Measurements from ENCODE around the gene FARP2.
"Not testable (repeated sequence)": the region's sequence is repeated elsewhere in the genome, so short reads cannot be mapped to it uniquely, and the experiment has no call there.

The FARP2 gene

DNA sequence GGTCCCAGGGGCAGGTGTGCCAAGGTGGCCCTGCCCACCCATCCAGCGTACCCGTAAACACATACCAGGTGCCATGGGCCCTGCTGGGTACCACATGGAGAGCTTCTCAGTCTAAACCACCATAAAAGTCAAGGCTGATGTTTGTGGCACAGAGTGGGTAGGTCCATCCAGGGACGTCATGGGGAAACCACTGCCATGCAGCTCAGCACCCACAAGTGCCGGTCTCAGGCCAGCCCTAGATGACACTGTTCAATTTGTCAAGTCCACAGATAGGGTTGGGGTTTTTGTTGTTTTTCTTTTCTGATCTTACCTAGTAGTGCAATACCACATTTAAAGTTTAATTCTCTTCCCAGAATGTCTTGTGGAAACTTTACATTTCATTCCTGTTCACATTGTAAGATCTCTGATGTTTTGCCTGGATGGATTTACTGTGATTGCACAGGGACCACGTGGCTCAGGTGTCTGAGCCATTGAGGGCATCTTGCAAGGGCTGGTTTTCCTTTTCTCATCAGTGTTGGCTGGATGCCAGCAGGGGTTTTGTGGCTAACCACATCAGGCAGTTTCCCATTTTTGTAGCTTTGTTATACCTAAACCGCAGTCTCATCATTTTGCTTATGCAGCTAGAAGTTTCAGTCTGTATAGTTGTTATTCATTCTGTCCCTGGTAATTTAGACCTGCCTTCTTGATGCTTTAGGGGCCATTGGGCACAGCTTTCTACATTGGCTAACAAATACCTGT is 87.6 kb downstream of the FARP2 start:
- DNase-seq (ENCODE audit: low read depth, low spot score): peak; percentile 73
- H3K27ac ChIP-seq: no peak overlapping the region

DNA sequence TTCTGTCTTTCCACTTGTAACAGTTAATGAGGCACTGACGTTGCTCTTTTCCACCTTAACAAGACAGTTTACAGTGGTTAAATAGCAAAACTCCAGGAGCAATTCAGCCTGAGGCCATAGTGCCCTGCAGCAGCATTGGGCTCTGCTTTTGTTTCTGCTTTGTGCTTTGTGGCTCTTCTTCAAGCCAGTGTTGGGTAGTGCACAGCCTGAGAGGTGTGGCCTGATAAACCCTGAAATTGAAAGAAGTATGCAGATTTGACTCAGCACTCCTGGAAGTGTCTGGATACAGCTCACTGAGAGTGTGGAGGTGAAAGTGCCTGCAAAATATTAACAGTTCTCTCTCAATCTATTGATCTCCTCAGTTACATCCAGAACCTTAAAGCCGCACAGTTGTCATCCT is 89.3 kb downstream of the FARP2 start:
- no peak for DNase-seq (ENCODE audit: low read depth, low spot score)
- H3K27ac ChIP-seq: no peak overlapping the region

DNA sequence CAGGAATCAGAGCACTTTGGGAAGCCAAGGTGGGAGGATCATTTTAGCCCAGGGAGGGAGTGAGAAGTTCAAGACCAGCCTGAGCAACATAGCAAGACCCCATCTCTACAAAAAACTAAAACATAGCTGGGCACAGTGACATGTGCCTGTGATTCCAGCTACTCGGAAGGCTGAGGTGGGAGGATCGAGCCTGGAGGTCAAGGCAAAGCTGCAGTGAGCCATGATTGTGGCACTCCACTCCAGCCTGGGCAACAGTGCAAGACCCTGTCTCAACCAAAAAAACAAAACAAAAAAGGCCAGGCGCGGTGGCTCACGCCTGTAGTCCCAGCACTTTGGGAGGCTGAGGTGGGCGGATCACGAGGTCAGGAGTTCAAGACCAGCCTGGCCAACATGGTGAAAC is 94.0 kb downstream of the FARP2 start:
- DNase-seq (ENCODE audit: low read depth, low spot score); H3K27ac ChIP-seq: not testable (repeated sequence)

DNA sequence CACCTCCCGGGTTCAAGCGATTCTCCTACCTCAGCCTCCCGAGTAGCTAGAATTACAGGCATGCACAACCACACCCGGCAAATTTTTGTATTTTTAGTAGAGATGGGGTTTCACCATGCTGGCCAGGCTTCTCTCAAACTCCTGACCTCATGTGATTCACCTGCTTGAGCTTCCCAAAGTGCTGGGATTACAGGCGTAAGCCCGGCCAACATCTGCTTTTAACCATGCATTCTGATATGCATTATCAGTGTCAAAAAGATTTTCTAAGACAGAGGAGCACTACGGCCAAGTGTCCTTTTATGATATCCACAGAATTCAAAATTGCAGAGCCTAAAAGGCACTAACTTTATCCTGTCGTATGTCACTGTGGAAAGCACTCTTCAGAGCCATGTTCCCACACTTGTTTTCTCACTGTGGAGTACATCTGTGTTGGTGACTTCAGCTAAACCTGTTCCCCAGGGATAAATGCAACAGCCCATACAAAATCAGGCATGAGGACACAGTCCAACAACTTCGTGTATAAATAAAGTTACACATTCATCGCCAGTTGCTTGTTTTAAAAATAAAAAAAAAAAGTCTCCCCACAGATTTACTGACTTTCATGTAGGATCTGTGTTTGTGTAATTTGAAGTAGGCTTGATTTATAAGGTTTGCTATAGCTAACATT is 95.9 kb downstream of the FARP2 start:
- no peak for DNase-seq (ENCODE audit: low read depth, low spot score)

DNA sequence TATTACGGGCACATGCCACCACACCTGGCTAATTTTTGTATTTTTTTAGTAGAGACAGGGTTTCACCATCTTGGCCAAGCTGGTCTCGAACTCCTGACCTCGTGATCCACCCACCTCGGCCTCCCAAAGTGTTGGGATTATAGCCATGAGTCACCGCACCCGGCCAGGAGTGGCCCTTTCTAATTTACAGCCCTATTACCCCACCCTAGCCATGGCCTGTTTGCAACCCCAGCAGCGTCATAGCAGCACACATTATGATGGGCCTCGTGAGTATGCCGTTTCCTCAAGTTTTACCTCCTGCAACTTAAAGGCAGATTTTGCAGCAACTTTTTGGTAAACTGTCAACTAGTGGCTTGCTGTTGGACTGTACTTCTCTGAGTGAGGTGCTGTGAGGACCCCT is 97.8 kb downstream of the FARP2 start:
- H3K27ac ChIP-seq; DNase-seq (ENCODE audit: low read depth, low spot score): not testable (repeated sequence)

More for the DNA sequence above, 95.9 kb downstream of the FARP2 start:
- H3K27ac ChIP-seq: no peak overlapping the region

DNA sequence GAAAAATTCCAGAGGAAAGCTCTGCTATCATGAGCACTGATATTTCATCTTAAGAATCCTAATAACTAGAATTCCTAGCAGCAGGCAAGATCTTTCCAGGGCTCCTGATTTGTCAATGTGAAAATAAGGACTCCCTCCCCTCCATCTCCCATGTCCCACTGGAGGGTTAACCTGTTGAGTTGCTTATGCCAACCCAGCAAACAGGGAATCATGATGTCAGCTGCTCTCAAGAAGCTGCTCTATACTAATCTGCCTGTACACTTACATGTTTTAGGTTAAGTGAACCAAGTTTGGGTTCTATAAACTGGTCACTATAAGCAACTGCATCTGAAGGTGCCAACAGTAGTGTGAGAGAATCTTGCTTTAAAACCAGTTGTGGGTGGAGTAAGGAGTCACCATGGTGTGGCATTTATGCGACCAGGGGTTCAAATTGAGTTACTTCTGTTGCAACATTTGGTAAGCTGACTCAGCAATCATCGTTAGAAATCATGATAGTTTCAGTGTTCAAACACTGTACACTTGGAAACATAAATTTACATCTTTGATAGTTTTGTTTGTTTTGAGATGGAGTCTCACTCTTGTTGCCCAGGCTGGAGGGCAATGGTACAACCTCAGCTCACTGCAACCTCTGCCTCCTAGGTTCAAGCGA is 98.9 kb downstream of the FARP2 start:
- no peak for DNase-seq (ENCODE audit: low read depth, low spot score)
- no peak overlapping the region for H3K27ac ChIP-seq

DNA sequence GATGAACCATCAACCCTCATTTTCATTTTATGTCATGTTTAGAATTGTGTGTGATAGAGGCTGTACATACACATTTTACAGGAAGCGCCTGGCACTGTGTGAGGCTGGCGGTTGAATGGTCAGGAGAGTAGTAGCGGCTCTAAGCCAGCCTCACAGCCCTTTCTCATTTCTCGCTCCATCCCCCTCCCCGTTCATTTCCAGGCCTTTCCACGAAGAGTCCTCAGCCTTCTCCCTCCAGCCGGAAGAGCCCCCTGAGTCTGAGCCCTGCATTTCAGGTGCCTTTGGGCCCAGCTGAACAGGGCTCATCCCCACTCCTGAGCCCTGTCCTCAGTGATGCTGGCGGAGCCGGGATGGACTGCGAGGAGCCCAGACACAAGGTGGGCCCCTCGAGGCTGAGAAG is 100.5 kb downstream of the FARP2 start:
- no peak overlapping the region for H3K27ac ChIP-seq
- no peak for DNase-seq (ENCODE audit: low read depth, low spot score)

DNA sequence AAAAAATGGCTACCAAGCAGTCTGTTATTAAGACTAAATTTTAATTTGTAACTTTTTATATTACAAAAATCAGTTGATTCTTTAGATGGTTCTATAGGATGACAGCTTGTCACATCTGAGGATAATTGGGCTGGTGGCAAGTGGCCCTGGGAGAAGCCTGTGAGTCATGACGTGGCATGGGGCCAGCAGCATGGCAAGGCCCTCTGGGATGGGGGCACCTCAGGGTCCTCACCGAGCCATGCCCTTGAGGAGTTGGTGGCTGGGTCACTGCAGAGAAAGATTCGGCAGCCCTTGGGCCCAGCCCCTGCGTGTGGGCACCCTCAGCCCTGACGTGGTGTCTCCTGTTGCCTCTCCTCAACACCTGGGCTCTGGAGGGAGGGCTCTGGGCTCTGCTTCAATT is 102.6 kb downstream of the FARP2 start:
- H3K27ac ChIP-seq: no peak overlapping the region
- no peak for DNase-seq (ENCODE audit: low read depth, low spot score)

DNA sequence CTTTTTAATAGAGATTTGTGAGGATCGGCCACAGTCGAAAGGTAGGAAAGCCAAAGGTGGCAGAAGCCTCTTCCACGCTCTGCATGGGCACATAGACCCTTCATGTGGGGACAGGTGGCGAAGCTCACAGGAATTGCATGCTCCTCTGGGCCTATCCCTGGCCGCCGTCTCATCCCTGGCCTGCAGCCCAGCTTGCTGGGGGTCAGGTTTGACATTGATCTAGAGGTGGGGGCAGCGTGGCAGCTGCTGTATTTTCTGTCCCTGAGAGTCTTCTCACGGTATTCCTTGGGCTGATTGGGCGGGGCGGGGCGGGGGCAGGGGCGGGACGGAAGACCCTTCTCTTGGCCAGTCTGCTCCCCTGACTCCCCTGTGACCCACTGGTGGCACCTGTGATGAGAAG is 103.4 kb downstream of the FARP2 start:
- no peak for DNase-seq (ENCODE audit: low read depth, low spot score)
- no peak overlapping the region for H3K27ac ChIP-seq

DNA sequence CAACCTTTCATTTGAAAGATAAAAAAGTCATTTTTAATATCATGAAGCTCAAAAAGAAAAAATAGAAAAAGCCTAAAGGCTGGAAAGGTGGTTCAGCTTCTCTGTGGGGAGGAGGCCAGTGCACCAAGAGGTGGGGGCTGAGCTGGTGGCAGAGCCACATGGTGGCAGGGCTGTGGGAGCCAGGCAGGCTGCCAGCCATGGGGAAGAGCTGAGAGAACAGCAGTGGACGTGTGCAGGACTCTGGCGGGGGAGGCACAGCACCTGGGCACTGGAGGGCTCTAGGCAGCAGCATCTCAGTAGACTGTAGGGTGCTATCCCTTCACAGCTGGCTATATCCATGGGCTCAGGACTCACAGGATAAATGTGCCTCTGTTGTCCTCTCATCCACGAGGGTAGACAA is 104.5 kb downstream of the FARP2 start:
- no peak overlapping the region for H3K27ac ChIP-seq
- DNase-seq (ENCODE audit: low read depth, low spot score): no peak

DNA sequence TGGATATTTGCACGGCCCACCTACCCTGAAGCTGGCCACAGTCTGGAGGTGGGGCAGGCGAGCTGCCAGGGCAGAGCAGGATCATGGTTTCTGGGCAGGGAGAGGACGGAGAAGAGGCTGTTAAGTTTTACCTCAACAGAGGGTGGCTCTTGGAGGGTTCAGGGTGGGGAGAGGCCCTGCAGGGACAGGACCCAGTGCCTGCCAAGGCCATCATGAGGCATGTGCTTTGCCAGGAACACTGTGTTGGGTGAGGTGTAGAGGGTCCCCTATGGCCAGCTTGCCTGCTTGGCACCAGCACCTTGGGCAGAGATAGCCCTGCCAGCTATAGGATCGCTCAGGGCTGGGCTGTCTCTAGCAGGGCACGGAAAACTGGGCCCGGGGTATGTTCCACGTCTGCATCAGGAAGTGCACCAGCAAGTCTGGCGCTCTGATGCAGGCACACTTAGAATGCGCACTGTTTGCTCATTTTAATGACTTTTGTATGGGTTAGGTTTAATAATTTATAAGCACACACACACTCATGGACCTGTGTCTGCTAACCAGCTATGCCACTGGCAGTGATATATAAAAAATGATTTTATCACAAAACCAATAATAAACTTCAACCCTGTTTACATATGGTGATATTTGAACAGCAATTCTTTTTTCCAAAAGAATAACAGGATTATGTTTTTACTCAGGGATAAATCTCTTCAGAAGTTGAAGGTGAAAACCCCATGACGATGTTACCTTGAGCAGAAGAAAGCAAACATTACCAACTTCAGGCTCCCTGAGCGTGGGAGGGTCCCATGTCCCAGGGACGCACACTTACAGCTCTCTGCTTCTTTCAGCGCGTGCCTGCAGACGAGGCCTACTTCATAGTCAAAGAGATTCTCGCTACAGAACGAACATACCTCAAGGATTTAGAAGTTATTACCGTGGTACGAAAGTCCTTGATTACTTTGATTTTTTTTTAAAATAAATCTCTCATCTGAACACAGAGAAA is 105.9 kb downstream of the FARP2 start:
- H3K27ac ChIP-seq: no peak overlapping the region
- DNase-seq (ENCODE audit: low read depth, low spot score): no peak

DNA sequence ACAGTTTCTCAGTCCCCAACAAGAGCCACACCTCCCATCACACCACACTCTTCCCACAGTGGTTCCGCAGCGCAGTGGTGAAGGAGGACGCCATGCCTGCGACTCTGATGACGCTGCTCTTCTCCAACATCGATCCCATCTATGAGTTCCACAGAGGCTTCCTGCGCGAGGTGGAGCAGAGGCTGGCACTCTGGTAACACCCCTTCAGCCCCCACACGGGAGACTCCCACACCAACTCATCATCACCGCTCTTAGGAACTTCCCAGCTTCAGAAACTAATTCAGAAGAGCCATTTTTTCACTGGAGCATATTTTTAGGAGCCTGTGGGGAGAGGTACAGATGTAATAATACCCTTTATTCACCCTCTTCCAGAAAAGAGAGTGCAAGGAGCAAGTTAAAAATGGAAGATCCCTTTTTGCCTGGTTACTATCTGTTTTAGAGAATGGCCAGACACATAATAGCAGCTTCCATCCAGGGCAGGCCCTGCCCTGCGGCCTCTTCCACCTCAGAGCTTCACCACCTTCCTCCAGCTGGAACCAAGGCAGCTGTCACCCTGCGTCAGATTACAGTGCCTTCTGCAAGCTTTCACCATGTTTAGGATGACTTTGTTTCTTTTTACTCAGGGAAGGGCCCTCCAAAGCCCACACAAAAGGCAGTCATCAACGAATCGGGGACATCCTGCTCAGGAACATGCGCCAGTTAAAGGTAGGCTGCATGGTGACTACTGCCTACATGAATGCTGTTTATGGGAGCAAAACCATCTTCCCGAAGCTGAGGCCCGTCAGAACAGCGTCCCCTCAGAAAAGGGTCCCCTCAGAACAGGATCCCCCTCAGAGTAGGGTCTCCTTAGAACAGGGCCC is 107.4 kb downstream of the FARP2 start:
- no peak for DNase-seq (ENCODE audit: low read depth, low spot score)
- H3K27ac ChIP-seq: no peak overlapping the region

DNA sequence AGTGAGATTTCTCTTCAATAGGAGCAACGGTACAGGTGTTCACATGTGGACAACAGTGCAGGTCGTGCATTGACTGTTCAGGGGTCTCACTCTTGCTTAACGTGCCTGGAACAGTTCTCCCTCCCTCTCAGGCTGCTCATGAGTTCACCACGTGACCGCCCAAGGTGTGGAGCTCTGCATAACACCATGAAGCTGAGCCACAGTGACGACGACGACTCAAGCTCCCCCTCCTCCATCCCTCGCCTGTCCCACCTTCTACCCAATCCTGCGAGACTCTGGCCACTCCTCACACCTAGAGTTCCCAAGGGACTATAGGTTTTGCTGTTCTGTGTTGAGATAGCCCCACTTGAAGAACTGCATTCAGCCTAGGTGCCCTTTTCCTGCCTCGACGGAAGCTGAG is 109.5 kb downstream of the FARP2 start:
- no peak for DNase-seq (ENCODE audit: low read depth, low spot score)
- H3K27ac ChIP-seq: no peak overlapping the region

DNA sequence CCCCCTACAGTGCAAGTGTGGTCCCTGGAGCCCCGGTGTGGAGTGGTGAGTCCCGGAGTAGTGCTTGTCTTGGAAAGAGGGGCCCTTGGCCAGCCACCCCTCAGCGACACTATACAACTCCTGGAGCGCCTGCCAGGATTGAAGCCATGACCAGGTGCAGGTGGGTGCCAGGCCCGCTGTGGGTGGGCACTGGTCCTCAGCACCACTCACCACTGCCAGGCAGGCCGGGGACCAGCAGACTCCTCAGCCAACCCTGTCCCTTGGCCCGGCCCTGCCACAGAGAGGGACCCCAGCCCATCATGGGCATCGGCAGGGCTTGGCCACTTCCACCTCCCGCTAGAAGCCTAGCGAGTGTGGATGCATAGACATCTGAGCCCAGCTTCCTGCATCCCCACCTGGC is 110.1 kb downstream of the FARP2 start:
- no peak overlapping the region for H3K27ac ChIP-seq
- no peak for DNase-seq (ENCODE audit: low read depth, low spot score)

DNA sequence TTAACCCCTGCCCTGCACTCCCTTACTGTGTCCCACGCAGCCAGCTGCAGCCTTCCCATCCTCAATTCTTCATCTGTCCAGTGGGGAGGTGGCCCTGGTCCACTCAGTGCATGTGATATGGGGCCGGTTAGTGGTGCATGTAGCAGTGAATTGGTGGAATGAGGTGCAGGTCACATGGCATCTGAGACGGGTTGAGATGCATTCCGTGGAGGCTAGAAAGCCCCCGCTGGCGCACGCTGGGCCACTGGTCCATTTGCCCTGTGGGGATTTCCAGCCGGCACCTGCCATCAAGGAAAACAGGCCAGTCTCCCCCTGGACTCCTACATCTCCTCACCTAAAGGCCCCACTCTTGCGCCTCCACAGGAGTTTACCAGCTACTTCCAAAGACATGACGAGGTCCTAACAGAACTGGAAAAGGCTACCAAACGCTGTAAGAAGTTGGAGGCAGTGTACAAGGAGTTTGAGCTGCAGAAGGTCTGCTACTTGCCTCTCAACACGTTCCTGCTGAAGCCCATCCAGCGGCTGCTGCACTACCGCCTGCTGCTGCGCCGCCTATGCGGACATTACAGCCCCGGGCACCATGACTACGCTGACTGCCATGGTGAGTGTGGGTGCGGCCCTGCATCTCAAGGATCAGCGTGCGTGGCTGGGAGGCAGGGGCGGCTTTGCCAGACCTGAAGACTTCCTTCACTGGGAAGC is 111.8 kb downstream of the FARP2 start:
- no peak for DNase-seq (ENCODE audit: low read depth, low spot score)
- no peak overlapping the region for H3K27ac ChIP-seq

DNA sequence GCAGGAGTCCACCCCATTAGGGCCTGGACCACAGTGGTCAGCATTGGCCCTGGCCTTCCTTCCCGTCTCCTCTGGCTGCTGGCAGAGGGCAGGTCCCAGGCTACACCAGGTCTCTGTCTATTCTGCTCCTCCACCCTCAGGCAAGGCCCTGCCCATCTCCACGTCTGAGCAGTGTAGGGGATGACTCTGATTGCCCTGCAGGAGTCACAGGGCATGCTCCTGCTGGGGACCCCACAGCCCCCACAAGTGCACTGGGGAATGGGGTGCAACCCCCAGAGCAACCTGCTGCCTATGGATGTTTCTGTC is 112.3 kb downstream of the FARP2 start:
- DNase-seq (ENCODE audit: low read depth, low spot score): no peak
- H3K27ac ChIP-seq: no peak overlapping the region

DNA sequence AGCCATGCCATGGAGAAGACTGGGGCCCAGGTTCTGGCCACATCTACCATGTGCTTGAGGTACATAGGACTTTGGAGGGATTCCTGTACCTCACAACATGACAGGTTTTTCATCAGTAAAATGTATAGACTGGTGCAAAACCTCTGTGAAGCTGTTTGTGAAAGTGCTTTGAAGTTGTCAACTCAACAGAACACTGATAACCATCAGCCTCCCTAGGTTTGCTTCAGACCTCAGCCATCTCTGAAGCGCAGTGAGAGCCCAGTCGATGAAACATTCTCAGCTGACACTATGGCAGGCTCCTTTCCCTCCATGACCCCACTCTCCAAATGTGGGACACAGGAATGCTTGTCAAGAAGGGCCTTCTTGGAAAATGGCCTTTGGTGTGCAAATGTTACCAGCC is 113.7 kb downstream of the FARP2 start:
- H3K27ac ChIP-seq: no peak overlapping the region
- DNase-seq (ENCODE audit: low read depth, low spot score): no peak

DNA sequence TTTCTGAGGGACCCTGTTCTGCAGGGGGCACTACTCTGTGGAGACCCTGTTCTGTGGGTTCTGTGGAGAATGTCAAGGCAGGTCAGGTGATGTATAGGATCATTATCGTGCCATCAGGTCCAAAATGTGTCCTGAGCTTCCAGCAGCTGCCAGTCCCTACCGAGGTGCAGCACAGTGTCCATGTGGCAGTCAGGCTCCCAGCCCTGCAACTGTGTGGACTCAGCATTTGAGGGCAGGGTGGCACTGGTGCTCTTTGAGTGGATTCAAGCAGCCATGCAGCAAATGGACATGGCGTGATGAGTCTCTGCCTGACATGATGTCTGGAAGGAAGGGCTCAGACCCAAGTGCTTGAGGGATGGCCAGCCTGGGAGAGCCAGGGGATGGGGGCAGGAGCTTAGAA is 117.3 kb downstream of the FARP2 start:
- no peak for DNase-seq (ENCODE audit: low read depth, low spot score)
- no peak overlapping the region for H3K27ac ChIP-seq

DNA sequence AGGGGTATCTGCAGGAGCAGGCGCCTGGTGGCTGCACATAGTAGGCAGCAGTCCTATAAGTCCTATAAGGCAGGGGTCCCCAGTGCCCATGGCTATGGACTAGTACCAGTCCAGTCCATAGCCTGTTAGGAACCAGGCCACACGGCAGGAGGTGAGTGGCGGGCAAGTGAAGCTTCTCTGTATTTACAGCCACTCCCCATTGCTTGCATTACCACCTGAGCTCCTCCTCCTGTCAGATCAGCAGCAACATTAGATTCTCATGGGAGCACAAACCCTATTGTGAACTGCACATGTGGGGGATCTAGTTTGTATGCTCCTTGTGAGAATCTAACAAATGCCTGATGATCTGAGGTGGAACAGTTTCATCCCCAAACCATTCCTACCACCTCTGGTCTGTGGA is 119.2 kb downstream of the FARP2 start:
- H3K27ac ChIP-seq: no peak overlapping the region
- DNase-seq (ENCODE audit: low read depth, low spot score): no peak
